Vagina (tissue), 2 donors: ENCODE measurements around the gene ADGRG2.

ENCODE experiments used
- POLR2A ChIP-seq, 2 donors: fragments of 450-650 bp; IDR thresholded peaks; one replicate each; pipeline ENCODE4 v1.6.1; 2017; ENCODE audit warnings: antibody characterized with exemption in 2 of 2, mild to moderate bottlenecking in 2 of 2, moderate library complexity in 2 of 2
- POLR2AphosphoS5 ChIP-seq, 2 donors: sonication (generic); formaldehyde crosslinking; IDR thresholded peaks; one replicate each; pipeline ENCODE4 v1.9.0; 2017; ENCODE audit warnings: antibody characterized with exemption in 2 of 2, mild to moderate bottlenecking in 2 of 2, low read depth in 1 of 2; ENCODE audit not compliant: insufficient read depth in 1 of 2
- TF ChIP-seq, protein P1 (sequence below), 3 experiments: fragments of 450-650 bp in 2 of 3; fragments of 200-600 bp in 1 of 3; sonication (generic) in 1 of 3; IDR thresholded peaks; one replicate each; pipeline ENCODE4 v1.5.1; 2017 to 2019; ENCODE audit warnings: antibody characterized with exemption in 3 of 3, mild to moderate bottlenecking in 2 of 3, moderate library complexity in 2 of 3

DNA sequence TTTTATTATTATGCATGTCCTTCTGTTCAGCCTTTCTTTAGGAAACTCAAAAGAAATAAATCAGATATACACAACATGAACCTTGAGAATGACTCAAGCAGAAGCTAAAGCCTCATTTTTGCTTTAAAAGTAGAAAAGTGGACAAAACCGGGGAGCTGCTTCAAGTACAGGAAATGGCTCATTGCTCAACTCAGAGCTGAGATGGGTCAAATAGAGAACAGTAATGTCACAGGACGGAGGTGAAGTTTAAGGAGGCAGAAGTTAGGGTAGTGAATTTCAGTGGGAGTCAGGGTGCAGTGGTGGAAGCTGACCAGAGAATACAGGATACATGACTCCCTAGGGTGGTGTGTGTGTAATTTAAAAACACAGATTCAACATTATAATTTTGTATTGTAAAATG, 160.6 kb downstream of the ADGRG2 start:
- TF ChIP-seq, protein P1, sequence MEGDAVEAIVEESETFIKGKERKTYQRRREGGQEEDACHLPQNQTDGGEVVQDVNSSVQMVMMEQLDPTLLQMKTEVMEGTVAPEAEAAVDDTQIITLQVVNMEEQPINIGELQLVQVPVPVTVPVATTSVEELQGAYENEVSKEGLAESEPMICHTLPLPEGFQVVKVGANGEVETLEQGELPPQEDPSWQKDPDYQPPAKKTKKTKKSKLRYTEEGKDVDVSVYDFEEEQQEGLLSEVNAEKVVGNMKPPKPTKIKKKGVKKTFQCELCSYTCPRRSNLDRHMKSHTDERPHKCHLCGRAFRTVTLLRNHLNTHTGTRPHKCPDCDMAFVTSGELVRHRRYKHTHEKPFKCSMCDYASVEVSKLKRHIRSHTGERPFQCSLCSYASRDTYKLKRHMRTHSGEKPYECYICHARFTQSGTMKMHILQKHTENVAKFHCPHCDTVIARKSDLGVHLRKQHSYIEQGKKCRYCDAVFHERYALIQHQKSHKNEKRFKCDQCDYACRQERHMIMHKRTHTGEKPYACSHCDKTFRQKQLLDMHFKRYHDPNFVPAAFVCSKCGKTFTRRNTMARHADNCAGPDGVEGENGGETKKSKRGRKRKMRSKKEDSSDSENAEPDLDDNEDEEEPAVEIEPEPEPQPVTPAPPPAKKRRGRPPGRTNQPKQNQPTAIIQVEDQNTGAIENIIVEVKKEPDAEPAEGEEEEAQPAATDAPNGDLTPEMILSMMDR (IDR thresholded peaks at IDR 0.05): no peak
- TF ChIP-seq POLR2AphosphoS5 (IDR thresholded peaks at IDR 0.05; ENCODE audit: insufficient read depth in 1 of 2, low read depth in 1 of 2) (no peak), POLR2A (IDR thresholded peaks at IDR 0.05) (no peak)
